CD4-positive, alpha-beta T cell treated with Interleukin-17A for 4 hours (primary cell): ENCODE measurements around the gene CNDP1.

Source experiments
- DNase-seq: peaks from one replicate; pipeline ENCODE4 v3.0.0-alpha.2; 2020; ENCODE audit warnings: mixed read lengths

The CNDP1 gene

GRCh38 chr18:74630804-74631203, 96.5 kb downstream of the CNDP1 start:
- DNase-seq: no peak

GRCh38 chr18:74631212-74631611, 96.9 kb downstream of the CNDP1 start:
- DNase-seq: no peak

- peak; percentile 49 for DNase-seq
Observed at GRCh38 chr18:74631623-74632350, 97.5 kb downstream of the CNDP1 start.

GRCh38 chr18:74632351-74632679, 98.0 kb downstream of the CNDP1 start:
- DNase-seq: peak; percentile 24

- DNase-seq: no peak
Observed at GRCh38 chr18:74632856-74633255, 98.6 kb downstream of the CNDP1 start.

GRCh38 chr18:74633652-74634352, 99.5 kb downstream of the CNDP1 start:
- no peak for DNase-seq

GRCh38 chr18:74635224-74635975, 101.1 kb downstream of the CNDP1 start:
- no peak for DNase-seq
